HepG2 (cell line): Measurements from ENCODE around the gene SRRM1. TPM values are rescaled to one million over a fixed set of nuclear protein-coding genes. Genes with fewer than 3 reads are reported as not detected.

ENCODE experiments used
- BORCS8-MEF2B ChIP-seq: sonication (generic); formaldehyde crosslinking; IDR thresholded peaks from 2 replicates; pipeline ENCODE4 v1.8.0; 2022; ENCODE audit warnings: mild to moderate bottlenecking, missing genetic modification reagents
- CBFB ChIP-seq: sonication (generic); formaldehyde crosslinking; IDR thresholded peaks from 2 replicates; pipeline ENCODE4 v1.4.0; 2020; ENCODE audit warnings: missing genetic modification reagents
- CBX5 ChIP-seq: sonication (generic); formaldehyde crosslinking; IDR thresholded peaks from 2 replicates; pipeline ENCODE4 v1.4.0; 2020; ENCODE audit warnings: missing genetic modification reagents, borderline replicate concordance
- MAFG ChIP-seq: sonication (generic); formaldehyde crosslinking; IDR thresholded peaks from 2 replicates; pipeline ENCODE4 v1.5.1; 2020; ENCODE audit warnings: mild to moderate bottlenecking, missing genetic modification reagents
- MIER3 ChIP-seq: IDR thresholded peaks from 2 replicates; pipeline ENCODE4 v1.6.1; 2016; ENCODE audit warnings: missing compliant biosample characterization, borderline replicate concordance
- NR2F1 ChIP-seq, 2 experiments: fragments of 450-650 bp in 1 of 2; formaldehyde crosslinking in 1 of 2; IDR thresholded peaks; 2 replicates each; pipeline versions ENCODE4 v1.5.0 to v1.6.1; 2016 to 2020; ENCODE audit warnings: mild to moderate bottlenecking in 1 of 2, missing compliant biosample characterization in 1 of 2, missing genetic modification reagents in 1 of 2, moderate library complexity in 1 of 2
- PAWR ChIP-seq: sonication (generic); formaldehyde crosslinking; IDR thresholded peaks from 2 replicates; pipeline ENCODE4 v1.4.0; 2020; ENCODE audit warnings: missing genetic modification reagents, mild to moderate bottlenecking, borderline replicate concordance
- RARA ChIP-seq: IDR thresholded peaks from 2 replicates; pipeline ENCODE4 v1.6.1; 2016; ENCODE audit warnings: missing genetic modification reagents, missing compliant biosample characterization
- RFX5 ChIP-seq: IDR thresholded peaks from 2 replicates; pipeline ENCODE4 v1.6.1; 2011; ENCODE audit warnings: low read depth, low read length, improper control_type of control experiment
- SALL1 ChIP-seq: sonication (generic); formaldehyde crosslinking; IDR thresholded peaks from 2 replicates; pipeline ENCODE4 v1.8.0; 2022; ENCODE audit warnings: mild to moderate bottlenecking, missing genetic modification reagents
- SRSF4 ChIP-seq: fragments of 200-400 bp; formaldehyde crosslinking; IDR thresholded peaks from one replicate; pipeline ENCODE4 v1.6.1; 2018; ENCODE audit warnings: mild to moderate bottlenecking, low read depth, low read length, moderate library complexity; ENCODE audit not compliant: poor library complexity, severe bottlenecking
- TBL1XR1 ChIP-seq: fragments of 150-350 bp; IDR thresholded peaks from 2 replicates; pipeline ENCODE4 v1.6.1; 2014; ENCODE audit warnings: borderline replicate concordance, low read length; ENCODE audit not compliant: partially characterized antibody
- YEATS2 ChIP-seq: sonication (generic); formaldehyde crosslinking; IDR thresholded peaks from 2 replicates; pipeline ENCODE4 v1.4.0; 2020; ENCODE audit warnings: missing genetic modification reagents, borderline replicate concordance
- ZFY ChIP-seq: sonication (generic); formaldehyde crosslinking; IDR thresholded peaks from 2 replicates; pipeline ENCODE4 v1.4.0; 2020; ENCODE audit warnings: missing genetic modification reagents
- ZKSCAN5 ChIP-seq: sonication (generic); formaldehyde crosslinking; IDR thresholded peaks from 2 replicates; pipeline ENCODE4 v1.5.1; 2020; ENCODE audit warnings: mild to moderate bottlenecking, missing genetic modification reagents
- ZNF235 ChIP-seq: sonication (generic); formaldehyde crosslinking; IDR thresholded peaks from 2 replicates; pipeline ENCODE4 v1.8.1; 2023; ENCODE audit warnings: mild to moderate bottlenecking, missing genetic modification reagents, borderline replicate concordance
- ZNF326 ChIP-seq: sonication (generic); formaldehyde crosslinking; IDR thresholded peaks from 2 replicates; pipeline ENCODE4 v1.4.0; 2020; ENCODE audit warnings: missing genetic modification reagents, borderline replicate concordance
- ZNF432 ChIP-seq: sonication (generic); formaldehyde crosslinking; IDR thresholded peaks from 2 replicates; pipeline ENCODE4 v1.5.0; 2020; ENCODE audit warnings: missing genetic modification reagents, mild to moderate bottlenecking, borderline replicate concordance
- ZNF619 ChIP-seq: sonication (generic); formaldehyde crosslinking; IDR thresholded peaks from 2 replicates; pipeline ENCODE4 v1.4.0; 2020; ENCODE audit warnings: mild to moderate bottlenecking, missing genetic modification reagents
- ZNF841 ChIP-seq: sonication (generic); formaldehyde crosslinking; IDR thresholded peaks from 2 replicates; pipeline ENCODE4 v1.8.1; 2023; ENCODE audit warnings: missing genetic modification reagents, borderline replicate concordance
- polyA plus RNA-seq, 8 experiments: library from polyadenylated mRNA; depleted of rRNA in 3 of 8; stranded (reverse) in 7 of 8; unstranded in 1 of 8; fragments of >200 nt; fragmentation: Illumina TruSeq in 4 of 8; extraction: Trizol in 4 of 8; gene quantifications; 2 replicates each; pipeline versions ENCODE4 v1.2.1 to v1.2.3, GENCODE V29; 2011 to 2016; ENCODE audit warnings: low read depth in 4 of 8, missing spikeins in 1 of 8, mixed read lengths in 1 of 8; ENCODE audit not compliant: insufficient read depth in 1 of 8
- total RNA-seq, 5 experiments: library from RNA; depleted of rRNA; stranded (reverse); fragments of >200 nt; fragmentation: Illumina TruSeq; extraction: Trizol; gene quantifications; 2 replicates each; pipeline ENCODE4 v1.2.3, GENCODE V29; 2016; ENCODE audit warnings: low read depth in 1 of 5
- TF ChIP-seq, protein P1 (sequence below): sonication (generic); formaldehyde crosslinking; IDR thresholded peaks from 2 replicates; pipeline ENCODE4 v1.5.0; 2020; ENCODE audit warnings: missing genetic modification reagents
- TF ChIP-seq, protein P2 (sequence below): IDR thresholded peaks from 2 replicates; pipeline ENCODE4 v1.6.1; 2018; ENCODE audit warnings: missing genetic modification reagents, mild to moderate bottlenecking, missing compliant biosample characterization
- TF ChIP-seq, protein P3 (sequence below): sonication (generic); formaldehyde crosslinking; IDR thresholded peaks from 2 replicates; pipeline ENCODE4 v1.4.0; 2020; ENCODE audit warnings: missing genetic modification reagents, borderline replicate concordance
- TF ChIP-seq, protein P4 (sequence below): IDR thresholded peaks from 2 replicates; pipeline ENCODE4 v1.6.1; 2016; ENCODE audit warnings: missing compliant biosample characterization, missing genetic modification reagents, borderline replicate concordance
- TF ChIP-seq, protein P5 (sequence below): IDR thresholded peaks from 2 replicates; pipeline ENCODE4 v1.6.1; 2016

Gene SRRM1
- total and polyA plus RNA-seq, 2 of the 13 experiments (the other 11 are each of a cell fraction or from before 2014, with no cell fraction given) = 31.6 to 44.5 TPM

DNA sequence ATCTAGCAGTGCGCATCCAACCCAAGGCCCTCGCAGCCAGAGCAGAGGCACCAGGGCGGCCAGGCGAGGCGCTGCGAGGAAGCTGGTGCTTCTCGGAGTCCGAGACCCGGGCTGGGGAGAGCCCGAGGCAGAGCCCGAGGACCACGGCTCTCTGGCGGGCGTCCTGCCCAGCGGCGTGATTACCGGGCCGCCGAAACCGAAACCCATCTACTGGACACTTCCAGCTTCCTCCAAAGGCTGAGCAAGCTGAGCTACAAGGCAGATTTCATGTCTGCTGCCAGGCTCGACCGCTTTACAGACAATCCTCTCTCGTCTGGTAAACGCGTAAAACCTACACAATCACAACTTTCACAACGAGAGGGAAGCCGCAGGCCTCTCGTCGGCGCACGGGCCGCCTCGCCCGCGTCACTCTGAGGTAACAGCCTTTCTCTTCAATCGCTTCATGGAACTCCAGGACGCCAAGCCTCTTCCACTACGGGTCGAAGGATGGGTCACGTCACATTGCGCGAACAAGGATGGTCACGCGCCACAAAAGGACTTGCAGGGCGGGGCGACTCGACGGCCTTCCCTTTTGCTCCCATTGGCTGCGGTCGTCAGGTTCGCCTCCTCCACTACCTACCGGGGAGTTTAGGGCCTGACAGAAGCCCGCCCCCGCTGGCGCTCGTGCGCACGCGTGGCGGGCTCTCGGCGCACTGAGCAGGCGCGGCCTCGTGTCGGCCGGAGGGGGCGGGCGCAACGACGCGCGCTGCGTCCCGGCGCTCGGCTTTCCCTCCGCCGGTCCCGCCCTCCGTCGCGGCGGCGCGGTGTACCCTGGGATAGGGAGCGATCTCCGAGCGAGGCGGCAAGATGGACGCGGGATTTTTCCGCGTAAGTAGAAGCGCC lies at the start of gene SRRM1 (continued):
- TF ChIP-seq ZKSCAN5 (CRISPR knock-in tag) (no peak), SALL1 (peak; percentile 87), PAWR (CRISPR knock-in tag) (no peak), NR2F1 (CRISPR knock-in tag; IDR thresholded peaks at IDR 0.05) (no peak), RFX5 (no peak), ZFY (CRISPR knock-in tag) (peak; percentile 90), ZNF619 (CRISPR knock-in tag) (peak; percentile 87), ZNF326 (CRISPR knock-in tag) (no peak), CBFB (CRISPR knock-in tag) (peak; percentile 76; the same call in 1 of the 2 replicates), ZNF235 (CRISPR knock-in tag) (no peak), RARA (peak; percentile 18; the same call in 1 of the 2 replicates), MAFG (CRISPR knock-in tag) (no peak), YEATS2 (CRISPR knock-in tag) (peak; percentile 89), SRSF4 (no peak), CBX5 (peak; percentile 69; the same call in 1 of the 2 replicates), BORCS8-MEF2B (CRISPR knock-in tag) (peak; percentile 57), TBL1XR1 (peak; percentile 58), ZNF841 (no peak), ZNF432 (CRISPR knock-in tag) (no peak), MIER3 (CRISPR knock-in tag) (peak; percentile 89)
- TF ChIP-seq, protein P1, sequence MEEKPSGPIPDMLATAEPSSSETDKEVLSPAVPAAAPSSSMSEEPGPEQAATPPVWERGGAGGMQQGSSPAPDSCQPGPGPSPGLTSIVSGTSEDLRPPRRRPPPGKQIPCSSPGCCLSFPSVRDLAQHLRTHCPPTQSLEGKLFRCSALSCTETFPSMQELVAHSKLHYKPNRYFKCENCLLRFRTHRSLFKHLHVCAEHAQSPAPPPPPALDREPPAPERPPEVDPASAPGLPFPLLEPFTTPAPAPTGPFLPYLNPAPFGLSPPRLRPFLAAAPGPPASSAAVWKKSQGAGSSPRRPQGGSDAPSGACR (CRISPR knock-in tag) = no peak
- TF ChIP-seq, protein P2, sequence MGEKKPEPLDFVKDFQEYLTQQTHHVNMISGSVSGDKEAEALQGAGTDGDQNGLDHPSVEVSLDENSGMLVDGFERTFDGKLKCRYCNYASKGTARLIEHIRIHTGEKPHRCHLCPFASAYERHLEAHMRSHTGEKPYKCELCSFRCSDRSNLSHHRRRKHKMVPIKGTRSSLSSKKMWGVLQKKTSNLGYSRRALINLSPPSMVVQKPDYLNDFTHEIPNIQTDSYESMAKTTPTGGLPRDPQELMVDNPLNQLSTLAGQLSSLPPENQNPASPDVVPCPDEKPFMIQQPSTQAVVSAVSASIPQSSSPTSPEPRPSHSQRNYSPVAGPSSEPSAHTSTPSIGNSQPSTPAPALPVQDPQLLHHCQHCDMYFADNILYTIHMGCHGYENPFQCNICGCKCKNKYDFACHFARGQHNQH (CRISPR knock-in tag) = peak; percentile 66; the same call in 1 of the 2 replicates
- TF ChIP-seq, protein P3, sequence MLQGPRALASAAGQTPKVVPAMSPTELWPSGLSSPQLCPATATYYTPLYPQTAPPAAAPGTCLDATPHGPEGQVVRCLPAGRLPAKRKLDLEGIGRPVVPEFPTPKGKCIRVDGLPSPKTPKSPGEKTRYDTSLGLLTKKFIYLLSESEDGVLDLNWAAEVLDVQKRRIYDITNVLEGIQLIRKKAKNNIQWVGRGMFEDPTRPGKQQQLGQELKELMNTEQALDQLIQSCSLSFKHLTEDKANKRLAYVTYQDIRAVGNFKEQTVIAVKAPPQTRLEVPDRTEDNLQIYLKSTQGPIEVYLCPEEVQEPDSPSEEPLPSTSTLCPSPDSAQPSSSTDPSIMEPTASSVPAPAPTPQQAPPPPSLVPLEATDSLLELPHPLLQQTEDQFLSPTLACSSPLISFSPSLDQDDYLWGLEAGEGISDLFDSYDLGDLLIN (CRISPR knock-in tag) = 0 out of 2 replicates have a peak, but pooled peaks have one; percentile 23
- TF ChIP-seq, protein P4, sequence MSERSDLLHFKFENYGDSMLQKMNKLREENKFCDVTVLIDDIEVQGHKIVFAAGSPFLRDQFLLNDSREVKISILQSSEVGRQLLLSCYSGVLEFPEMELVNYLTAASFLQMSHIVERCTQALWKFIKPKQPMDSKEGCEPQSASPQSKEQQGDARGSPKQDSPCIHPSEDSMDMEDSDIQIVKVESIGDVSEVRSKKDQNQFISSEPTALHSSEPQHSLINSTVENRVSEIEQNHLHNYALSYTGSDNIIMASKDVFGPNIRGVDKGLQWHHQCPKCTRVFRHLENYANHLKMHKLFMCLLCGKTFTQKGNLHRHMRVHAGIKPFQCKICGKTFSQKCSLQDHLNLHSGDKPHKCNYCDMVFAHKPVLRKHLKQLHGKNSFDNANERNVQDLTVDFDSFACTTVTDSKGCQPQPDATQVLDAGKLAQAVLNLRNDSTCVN (CRISPR knock-in tag) = peak; percentile 40; the same call in 1 of the 2 replicates
- TF ChIP-seq, protein P5, sequence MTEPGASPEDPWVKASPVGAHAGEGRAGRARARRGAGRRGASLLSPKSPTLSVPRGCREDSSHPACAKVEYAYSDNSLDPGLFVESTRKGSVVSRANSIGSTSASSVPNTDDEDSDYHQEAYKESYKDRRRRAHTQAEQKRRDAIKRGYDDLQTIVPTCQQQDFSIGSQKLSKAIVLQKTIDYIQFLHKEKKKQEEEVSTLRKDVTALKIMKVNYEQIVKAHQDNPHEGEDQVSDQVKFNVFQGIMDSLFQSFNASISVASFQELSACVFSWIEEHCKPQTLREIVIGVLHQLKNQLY = peak; percentile 82; the same call in 1 of the 2 replicates
